NCI-H2171 (cell line): Measurements from ENCODE around the gene ATP2B1.

Experiments
- DNase-seq: peaks from one replicate; lab custom pipeline; 2025; lab: John Stamatoyannopoulos, UW

Gene ATP2B1

DNA sequence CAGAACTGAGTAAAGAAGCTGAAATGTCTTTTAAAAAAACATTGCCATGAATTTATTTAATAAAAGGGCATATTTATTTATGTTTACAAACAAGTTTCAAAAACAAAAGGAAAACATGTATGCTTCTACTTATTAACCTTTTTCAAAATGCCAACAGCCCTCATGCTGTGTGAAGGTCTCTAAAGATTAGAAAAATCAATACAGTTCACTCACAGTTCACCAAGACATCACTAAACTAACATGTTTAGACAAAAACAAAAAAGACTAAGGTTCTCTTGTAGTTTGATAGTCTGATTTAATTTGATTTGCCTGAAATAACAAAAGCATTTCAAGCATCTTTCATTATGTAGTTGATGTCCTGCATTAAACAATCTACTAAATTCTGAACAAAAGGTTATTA is 118.9 kb downstream of the ATP2B1 start:
- no peak for DNase-seq

DNA sequence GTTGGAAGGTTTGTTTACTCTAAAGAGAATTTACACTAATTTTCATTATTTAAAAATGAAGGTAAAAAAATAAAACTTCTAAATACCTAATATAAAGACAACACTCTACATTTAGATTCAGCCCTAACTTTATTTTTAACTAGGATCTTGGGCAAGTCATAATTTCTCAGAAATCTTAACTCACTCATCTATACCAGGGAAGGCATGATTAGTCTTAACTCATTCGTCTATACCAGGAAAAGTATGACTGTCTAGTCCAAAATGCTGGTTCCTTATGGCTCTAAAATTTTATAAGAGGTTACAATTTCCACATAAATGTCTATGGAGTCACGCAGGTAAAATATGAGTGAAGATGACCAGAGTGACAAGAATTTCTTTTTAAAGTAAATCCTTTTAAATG is 130.1 kb downstream of the ATP2B1 start:
- no peak for DNase-seq

DNA sequence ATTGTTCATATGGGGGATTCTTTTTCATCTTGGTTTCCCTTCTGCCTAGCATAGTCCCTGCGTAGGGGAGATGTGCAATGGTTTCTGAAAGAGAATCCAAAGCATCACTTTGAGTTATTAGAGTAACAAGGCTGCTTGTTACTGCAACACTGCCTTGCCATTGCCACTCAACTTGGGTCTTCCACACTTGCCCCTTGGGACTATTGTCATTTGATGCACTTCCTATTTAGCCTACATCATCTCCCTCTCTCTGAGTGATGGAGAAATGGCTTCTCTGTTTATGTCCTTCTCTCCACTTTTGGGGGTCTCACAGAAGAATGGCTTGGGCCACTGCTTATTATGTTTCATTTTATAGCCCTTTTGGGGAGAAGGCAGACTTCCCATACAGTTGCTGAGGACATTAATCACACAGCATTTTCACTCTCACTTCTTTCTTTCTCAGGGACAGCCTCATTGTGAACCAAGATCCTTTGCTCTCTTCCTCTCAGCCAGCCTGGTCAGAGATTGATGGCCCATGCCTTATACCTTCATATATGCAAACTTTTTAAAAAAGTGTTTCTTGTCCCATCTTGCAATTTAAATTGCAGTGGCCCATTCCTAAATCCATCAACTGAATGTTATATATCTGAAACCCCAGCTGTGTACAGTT is 131.9 kb downstream of the ATP2B1 start:
- DNase-seq = no peak

GRCh38 chr12:89575374-89575773 is 133.3 kb downstream of the ATP2B1 start:
- no peak for DNase-seq

DNA sequence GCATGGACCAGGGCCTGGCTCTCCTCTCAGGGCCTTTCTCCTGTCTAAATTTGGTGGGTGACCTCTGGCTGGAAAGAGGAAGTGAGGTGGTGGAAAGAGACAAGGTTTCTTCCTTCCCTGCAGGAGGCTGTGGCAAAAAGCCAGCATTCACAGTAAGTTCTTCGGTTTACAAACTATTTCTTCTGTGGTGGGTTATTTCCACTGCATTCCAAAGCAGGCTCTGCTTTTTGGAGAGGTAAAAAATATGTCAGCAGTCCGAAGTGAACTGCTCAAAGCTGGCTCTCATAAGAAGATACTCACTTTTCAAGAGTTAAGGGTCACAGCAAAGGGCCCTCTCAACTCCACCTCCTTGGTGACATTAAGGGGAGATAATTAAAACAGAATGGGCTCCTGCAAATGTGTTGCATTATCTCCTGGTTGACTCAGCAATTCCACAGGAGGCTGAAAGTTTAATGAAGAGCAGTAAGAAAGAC is 133.9 kb downstream of the ATP2B1 start:
- no peak for DNase-seq

- no peak for DNase-seq
Observed at GRCh38 chr12:89573051-89573810, 135.4 kb downstream of the ATP2B1 start.

DNA sequence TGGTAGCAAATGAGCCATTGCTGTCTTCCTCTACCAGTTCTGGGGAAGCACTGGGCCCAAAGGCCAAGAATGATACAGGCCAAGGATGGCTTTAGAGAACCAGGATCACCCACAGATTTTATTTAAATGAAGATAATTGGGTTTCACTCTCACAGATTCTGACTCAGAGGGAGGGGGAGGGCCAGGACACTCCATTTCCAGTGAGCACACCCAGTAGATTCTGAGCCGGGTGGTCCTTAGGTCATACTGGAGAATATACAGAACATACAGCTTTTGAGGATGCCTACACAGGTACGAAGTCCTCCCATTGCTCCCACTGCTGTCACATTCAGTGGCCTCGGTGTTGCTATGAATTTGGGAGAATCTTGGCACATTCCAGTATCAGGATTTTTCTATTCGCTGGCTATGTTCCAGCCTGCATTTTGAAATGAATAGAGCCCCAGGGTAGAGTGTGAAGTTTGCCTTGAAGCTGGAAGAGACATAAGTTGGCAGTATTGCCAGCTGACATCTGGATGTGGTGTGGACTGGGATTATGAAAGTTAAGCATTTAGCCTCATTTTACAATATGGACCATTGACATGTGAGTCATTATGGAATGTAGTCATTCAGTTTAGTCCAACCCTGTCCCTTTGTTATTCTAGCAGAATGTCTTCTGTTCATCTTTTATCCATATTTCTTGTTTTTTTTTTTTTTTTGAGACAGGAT is 137.0 kb downstream of the ATP2B1 start:
- DNase-seq = no peak

GRCh38 chr12:89568484-89568883 is 140.2 kb downstream of the ATP2B1 start:
- DNase-seq = no peak

GRCh38 chr12:89567691-89568239 is 140.9 kb downstream of the ATP2B1 start:
- DNase-seq = no peak

DNA sequence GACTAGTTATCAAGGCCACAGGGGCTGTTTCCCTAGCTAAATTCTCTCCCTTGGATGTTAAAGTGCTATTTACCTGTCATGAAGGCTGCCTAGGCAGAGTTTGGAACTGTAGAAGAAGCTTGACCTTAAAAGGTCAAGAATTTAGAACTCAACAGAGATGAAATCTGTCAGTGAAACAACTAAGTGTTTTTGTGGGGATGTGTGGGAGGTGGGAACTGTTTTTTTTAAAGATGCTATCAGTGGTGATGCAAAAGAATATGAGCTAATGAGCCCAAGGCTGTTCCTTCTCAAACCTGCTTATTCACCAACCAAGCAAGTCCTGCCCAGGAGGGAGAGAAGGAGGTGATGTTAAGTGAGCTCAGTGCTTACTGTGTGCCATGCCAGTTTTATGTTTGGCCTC is 142.0 kb downstream of the ATP2B1 start:
- DNase-seq = no peak

- DNase-seq = no peak
Observed at GRCh38 chr12:89565002-89565401, 143.6 kb downstream of the ATP2B1 start.

DNA sequence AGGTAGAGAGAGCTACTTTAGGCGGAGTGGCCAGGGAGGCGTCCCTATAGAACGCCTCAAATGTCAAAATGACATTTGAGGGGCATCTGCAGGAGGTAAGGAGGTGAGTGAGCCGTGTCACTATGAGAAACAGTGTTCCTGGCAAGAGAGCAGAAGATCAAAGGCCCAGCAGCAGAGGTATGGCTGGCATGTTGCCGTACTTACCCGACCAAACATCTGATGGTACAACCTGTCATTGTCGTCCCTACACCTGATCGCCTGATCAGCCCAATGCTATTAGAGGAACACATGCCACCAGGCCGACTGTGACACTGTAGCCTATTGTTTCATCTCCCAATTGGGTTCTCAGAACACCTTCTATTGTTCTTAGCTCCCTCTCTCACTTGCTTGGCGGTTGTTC is 148.9 kb downstream of the ATP2B1 start:
- no peak for DNase-seq

DNA sequence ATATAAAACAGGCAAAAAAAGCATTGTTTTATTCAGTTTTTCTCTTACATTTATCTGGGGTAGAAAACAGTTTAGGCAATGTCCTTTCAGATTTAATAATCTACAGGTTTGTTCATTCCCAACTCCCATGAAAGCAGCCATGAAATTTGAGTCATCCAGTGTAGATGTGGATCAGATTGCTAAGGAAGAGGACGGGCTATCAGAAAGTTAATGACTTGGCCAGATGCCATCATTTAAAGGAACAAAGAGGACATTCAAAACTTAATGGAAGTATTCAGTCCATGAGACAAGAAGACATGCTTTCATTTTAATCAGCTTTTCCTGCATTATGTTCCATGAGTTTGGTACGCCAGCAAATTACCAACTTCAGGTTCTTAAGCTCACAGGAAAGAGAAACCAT is 151.7 kb downstream of the ATP2B1 start:
- DNase-seq = no peak

GRCh38 chr12:89552376-89552775 is 156.3 kb downstream of the ATP2B1 start:
- DNase-seq = no peak

GRCh38 chr12:89551747-89552146 is 156.9 kb downstream of the ATP2B1 start:
- no peak for DNase-seq

GRCh38 chr12:89547101-89547500 is 161.5 kb downstream of the ATP2B1 start:
- no peak for DNase-seq

GRCh38 chr12:89546151-89546550 is 162.5 kb downstream of the ATP2B1 start:
- no peak for DNase-seq

DNA sequence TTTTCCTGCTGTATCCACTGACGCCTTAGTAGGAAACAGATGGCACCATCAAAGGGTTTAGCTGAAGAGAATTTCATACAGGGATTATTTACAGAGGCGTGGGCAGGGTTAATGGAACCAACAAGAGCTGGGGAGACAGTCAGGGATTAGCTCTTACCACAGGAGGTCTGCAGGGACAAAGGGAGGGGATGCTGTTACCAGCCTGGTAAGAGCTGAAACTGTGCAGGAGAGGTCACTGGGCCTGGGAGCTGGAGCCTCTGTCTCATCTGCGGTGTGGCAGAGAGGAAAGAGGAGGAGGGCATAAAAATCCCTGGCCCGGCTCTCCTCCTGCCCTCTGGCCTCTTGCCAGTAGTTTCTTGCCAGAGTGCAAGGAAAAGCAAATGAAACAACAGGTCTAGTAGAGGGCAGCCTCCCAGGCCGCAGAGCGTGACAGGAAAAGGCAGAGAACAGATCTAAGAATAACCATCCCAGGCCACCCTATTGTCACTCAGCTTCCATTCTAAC is 163.9 kb downstream of the ATP2B1 start:
- DNase-seq = peak; percentile 44

DNA sequence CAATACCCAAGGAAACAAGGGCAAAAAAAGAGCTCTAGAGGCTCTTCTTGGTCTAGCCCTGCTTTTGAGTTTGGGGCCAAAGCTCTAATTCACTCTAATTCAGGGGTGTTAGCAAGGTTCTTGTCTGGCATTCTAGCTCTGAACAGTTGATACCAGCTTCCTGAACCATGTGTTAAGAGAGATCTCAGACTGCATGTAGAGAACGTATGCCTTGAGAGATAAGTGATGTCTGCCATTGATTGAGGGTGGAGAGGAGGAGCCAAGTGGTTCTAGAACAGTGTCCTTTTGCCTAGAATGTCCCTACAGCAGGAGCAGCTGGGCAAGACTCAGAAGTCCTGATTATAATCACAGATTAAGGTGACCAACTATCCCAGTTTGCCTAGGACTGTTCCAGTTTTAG is 164.6 kb downstream of the ATP2B1 start:
- no peak for DNase-seq

DNA sequence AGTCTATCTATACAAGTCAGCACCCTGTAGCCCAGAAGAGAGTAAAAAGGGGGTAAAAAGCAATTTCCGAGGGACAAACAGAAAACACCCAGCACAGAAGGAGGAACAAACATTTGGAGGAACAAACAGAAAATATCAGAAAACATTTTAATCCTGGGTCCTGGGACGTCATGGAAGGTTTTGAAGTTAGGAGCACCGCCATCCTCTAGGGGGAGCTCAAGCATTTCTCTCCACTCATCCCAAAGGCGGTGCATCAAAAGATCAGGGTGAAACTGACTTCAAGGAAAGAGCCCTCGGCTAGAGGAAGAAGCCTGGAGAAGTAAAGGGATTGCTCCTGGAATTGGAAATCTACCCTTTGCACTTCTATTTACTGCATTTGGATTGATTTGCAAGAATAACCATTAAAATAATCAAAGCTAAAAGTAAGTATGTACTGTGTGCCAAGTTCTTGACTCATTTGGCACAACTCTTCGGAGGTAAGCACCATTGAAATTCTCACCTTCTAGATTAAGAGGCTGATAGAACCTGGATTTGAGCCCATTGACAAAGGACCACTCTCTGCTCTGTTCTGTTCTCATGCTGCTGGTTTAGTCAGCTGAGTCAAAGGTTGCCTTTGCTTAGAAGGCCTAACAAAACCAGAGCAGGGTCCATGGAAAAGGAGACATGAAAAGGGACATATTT is 165.6 kb downstream of the ATP2B1 start:
- peak; percentile 53 for DNase-seq

GRCh38 chr12:89542236-89542635 is 166.4 kb downstream of the ATP2B1 start:
- DNase-seq = no peak

DNA sequence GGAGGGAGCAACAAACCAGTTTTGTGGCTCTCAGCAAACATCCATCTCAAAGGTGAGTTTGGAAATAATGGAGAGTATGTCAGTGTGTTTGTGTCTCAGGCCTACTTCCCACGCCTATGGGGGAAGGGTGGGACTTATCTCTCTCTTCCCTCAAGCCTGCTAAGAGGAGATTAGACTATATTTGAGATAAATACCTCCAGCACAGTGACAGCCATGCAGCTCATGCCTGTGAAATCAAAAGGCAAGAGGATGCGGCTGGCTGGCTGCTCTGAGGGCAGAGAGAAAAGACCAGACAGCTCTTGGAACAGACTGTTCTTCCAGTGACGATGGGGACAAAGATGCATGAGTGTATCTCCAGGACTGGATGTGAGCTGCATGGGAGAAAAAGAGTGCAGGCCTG is 168.1 kb downstream of the ATP2B1 start:
- no peak for DNase-seq
